ENCODE data around the gene IFNB1. TPM values are rescaled to one million over a fixed set of nuclear protein-coding genes. Genes with fewer than 3 reads are reported as not detected.
A peak's percentile ranks its signal among the peaks of the same experiment; 100 is the strongest.

The IFNB1 gene
- total and polyA plus RNA-seq, 2 of the 4 experiments (the other 2 are of a cell fraction), result not detected

DNA sequence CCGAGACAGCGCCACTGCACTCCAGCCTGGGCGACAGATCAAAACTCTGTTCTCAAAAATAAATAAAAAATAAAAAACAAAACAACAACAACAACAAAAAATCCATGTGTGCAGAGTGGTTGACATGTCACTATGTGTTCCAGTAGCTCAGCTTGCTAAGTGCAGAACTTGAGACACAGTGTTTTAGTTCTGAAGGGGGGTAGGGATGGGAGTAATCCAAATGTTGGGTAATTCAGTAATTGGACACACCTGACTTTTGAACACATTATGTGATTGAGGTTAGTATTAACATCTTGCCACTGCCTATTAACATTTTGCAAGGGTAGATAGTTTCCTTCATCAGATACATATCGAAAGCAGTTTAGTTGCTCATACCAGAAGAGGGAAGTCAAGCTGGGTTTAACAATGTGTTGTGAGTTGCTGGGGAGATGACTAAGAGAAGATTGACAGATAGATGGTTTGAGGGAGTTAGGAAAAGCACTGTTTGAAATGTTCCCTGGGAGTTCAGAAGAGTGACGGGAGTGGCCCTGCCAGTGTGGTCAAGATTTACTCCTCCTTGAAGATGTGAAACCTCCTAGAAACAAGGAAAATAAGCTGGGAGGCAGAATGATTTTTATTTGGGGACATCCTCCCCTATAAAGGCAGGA, 47.2 kb downstream of the IFNB1 start:
- Histone ChIP-seq H3K4ac (ENCODE audit: low read depth, low read length) (0 out of 2 replicates have a peak overlapping the region, but pooled peaks have one; percentile 15), H2AK5ac (ENCODE audit: low read depth, low read length) (no peak overlapping the region), H2BK5ac (ENCODE audit: low read depth, low read length, poor library complexity, severe bottlenecking) (no peak overlapping the region), H3K4me3 (ENCODE audit: insufficient read depth, low read depth, low read length) (no peak overlapping the region), H3K4me1 (ENCODE audit: control insufficient read depth, insufficient read depth, low read length) (peaks cover 7% of the 10 kb centered on the region), H3K36me3 (ENCODE audit: control insufficient read depth, insufficient read depth, low read length) (no peaks in the 10 kb centered on the region), H3K27ac (ENCODE audit: insufficient read depth, low read length) (no peak overlapping the region), H3K23ac (ENCODE audit: low read depth, low read length) (no peak overlapping the region), H2BK15ac (ENCODE audit: low read depth, low read length) (no peak overlapping the region), H3K9me1 (ENCODE audit: insufficient read depth, low read length) (peaks cover 5% of the 10 kb centered on the region; the same call in 1 of the 2 replicates), H3K9me3 (ENCODE audit: control insufficient read depth, insufficient read depth, low read length) (no peaks in the 10 kb centered on the region), H4K8ac (ENCODE audit: low read depth in 2 of 2, low read length in 2 of 2) (no peak overlapping the region; a peak in 1 of 4 replicates), H3K56ac (ENCODE audit: extremely low read depth, insufficient read depth, low read length) (no peak overlapping the region), H3K14ac (replicated peaks; ENCODE audit: low read depth, low read length) (no peak overlapping the region; the same call in 1 of the 2 replicates), H4K91ac (ENCODE audit: insufficient read depth, low read depth, low read length) (no peak overlapping the region), H2BK20ac (ENCODE audit: low read depth, low read length) (no peak overlapping the region), H4K5ac (ENCODE audit: low read depth, low read length) (no peak overlapping the region), H3K18ac (ENCODE audit: low read depth, low read length) (no peak overlapping the region), H4K20me1 (ENCODE audit: insufficient read depth, low read length) (no peaks in the 10 kb centered on the region), H3K9ac (ENCODE audit: low read depth, low read length) (no peak overlapping the region), H2AK9ac (replicated peaks; ENCODE audit: low read depth, low read length, poor library complexity) (no peak overlapping the region), H2BK120ac (ENCODE audit: low read depth, low read length) (no peak overlapping the region), H3K79me1 (ENCODE audit: low read depth in 1 of 2, low read length in 2 of 2) (no peaks in the 10 kb centered on the region), H3K27me3 (ENCODE audit: control insufficient read depth, insufficient read depth, low read length) (no peaks in the 10 kb centered on the region), H3K4me2 (ENCODE audit: low read depth, low read length) (peak overlapping the region; percentile 49), H2AFZ (replicated peaks; ENCODE audit: low read length, poor library complexity) (no peak overlapping the region)
- no TSS peak for BruUV-seq (replicated peaks)
- DNase-seq (peak; percentile 12), ATAC-seq (ENCODE audit: low read depth) (no peak)
- no CpG with 5 or more reads among the region's 5 CpGs for WGBS, 2 experiments (ENCODE audit: extremely low coverage in 2 of 2, insufficient read length in 1 of 2)
- TF ChIP-seq RFX5 (IDR thresholded peaks at IDR 0.05; ENCODE audit: low read depth, low read length) (no peak), RCOR1 (IDR thresholded peaks at IDR 0.05; ENCODE audit: insufficient replicate concordance, low read length) (no peak), POLR2A (IDR thresholded peaks at IDR 0.05; ENCODE audit: low read depth, low read length) (no peak), BHLHE40 (IDR thresholded peaks at IDR 0.05; ENCODE audit: low read depth, low read length) (no peak), NFE2L2 (IDR thresholded peaks at IDR 0.05; ENCODE audit: low read depth, low read length) (no peak), CHD1 (IDR thresholded peaks at IDR 0.05; ENCODE audit: low read depth, low read length) (no peak), MXI1 (IDR thresholded peaks at IDR 0.05; ENCODE audit: borderline replicate concordance, low read depth, low read length) (no peak), RAD21 (IDR thresholded peaks at IDR 0.05; ENCODE audit: low read length) (no peak), CEBPB (IDR thresholded peaks at IDR 0.05; ENCODE audit: low read depth, low read length) (no peak), MAFK (IDR thresholded peaks at IDR 0.05; ENCODE audit: low read depth, low read length) (no peak), MAZ (IDR thresholded peaks at IDR 0.05; ENCODE audit: borderline replicate concordance, low read depth, low read length) (no peak), SMC3 (IDR thresholded peaks at IDR 0.05; ENCODE audit: low read depth, low read length) (no peak), FOS (IDR thresholded peaks at IDR 0.05; ENCODE audit: low read depth, low read length) (no peak)
- TF ChIP-seq, protein P1, sequence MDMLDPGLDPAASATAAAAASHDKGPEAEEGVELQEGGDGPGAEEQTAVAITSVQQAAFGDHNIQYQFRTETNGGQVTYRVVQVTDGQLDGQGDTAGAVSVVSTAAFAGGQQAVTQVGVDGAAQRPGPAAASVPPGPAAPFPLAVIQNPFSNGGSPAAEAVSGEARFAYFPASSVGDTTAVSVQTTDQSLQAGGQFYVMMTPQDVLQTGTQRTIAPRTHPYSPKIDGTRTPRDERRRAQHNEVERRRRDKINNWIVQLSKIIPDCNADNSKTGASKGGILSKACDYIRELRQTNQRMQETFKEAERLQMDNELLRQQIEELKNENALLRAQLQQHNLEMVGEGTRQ (IDR thresholded peaks at IDR 0.05; ENCODE audit: low read depth, low read length), result no peak
- TF ChIP-seq, protein P2, sequence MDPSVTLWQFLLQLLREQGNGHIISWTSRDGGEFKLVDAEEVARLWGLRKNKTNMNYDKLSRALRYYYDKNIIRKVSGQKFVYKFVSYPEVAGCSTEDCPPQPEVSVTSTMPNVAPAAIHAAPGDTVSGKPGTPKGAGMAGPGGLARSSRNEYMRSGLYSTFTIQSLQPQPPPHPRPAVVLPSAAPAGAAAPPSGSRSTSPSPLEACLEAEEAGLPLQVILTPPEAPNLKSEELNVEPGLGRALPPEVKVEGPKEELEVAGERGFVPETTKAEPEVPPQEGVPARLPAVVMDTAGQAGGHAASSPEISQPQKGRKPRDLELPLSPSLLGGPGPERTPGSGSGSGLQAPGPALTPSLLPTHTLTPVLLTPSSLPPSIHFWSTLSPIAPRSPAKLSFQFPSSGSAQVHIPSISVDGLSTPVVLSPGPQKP (IDR thresholded peaks at IDR 0.05; ENCODE audit: borderline replicate concordance, low read depth, low read length), result no peak
- TF ChIP-seq, protein P3, sequence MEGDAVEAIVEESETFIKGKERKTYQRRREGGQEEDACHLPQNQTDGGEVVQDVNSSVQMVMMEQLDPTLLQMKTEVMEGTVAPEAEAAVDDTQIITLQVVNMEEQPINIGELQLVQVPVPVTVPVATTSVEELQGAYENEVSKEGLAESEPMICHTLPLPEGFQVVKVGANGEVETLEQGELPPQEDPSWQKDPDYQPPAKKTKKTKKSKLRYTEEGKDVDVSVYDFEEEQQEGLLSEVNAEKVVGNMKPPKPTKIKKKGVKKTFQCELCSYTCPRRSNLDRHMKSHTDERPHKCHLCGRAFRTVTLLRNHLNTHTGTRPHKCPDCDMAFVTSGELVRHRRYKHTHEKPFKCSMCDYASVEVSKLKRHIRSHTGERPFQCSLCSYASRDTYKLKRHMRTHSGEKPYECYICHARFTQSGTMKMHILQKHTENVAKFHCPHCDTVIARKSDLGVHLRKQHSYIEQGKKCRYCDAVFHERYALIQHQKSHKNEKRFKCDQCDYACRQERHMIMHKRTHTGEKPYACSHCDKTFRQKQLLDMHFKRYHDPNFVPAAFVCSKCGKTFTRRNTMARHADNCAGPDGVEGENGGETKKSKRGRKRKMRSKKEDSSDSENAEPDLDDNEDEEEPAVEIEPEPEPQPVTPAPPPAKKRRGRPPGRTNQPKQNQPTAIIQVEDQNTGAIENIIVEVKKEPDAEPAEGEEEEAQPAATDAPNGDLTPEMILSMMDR (conservative IDR thresholded peaks at IDR 0.05; ENCODE audit: low read depth, low read length), result no peak
- dilution Hi-C loops (cut with HindIII; ENCODE audit: low sequenced_read_pairs, unreplicated experiment) (no loop called here), in situ Hi-C loops (cut with MboI; ENCODE audit: low sequenced_read_pairs) (no loop called here), intact Hi-C loops (cut with micrococcal nuclease) (no loop called here)
- ChIA-PET CTCF (no interaction called here), POLR2A (ENCODE audit: unreplicated experiment) (interaction anchor here (0.6 kb wide), 1 partner anchor 333 kb away, joined by 3 read pairs; no protein-coding TSS in a partner anchor)

Data from IMR-90 (cell line).